IMR-90 (cell line): ENCODE results near the gene PKP4. TPM values are rescaled to one million over a fixed set of nuclear protein-coding genes. Genes with fewer than 3 reads are reported as not detected.
A peak's percentile ranks its signal among the peaks of the same experiment; 100 is the strongest.

Experiments used
- ATAC-seq: fragments of 200-7000 bp; cut with Tn5 transposase; 2 replicates; pipeline ENCODE4 v1.9.1; 2020; ENCODE audit warnings: low read depth, mild to moderate bottlenecking, moderate library complexity
- BruUV-seq: library from RNA; stranded (reverse); fragments of 400-500 nt; replicated peaks from 2 replicates; lab custom pipeline; 2021; lab: Mats Ljungman, UMichigan
- CTCF ChIA-PET: fragments of 300-600 bp; formaldehyde crosslinking; extraction: SDS; loops from one replicate; lab custom pipeline; 2021; ENCODE audit warnings: antibody characterized with exemption; lab: Yijun Ruan, JAX
- POLR2A ChIA-PET: fragments of 300-600 bp; sonication (Branson Sonifier 250); formaldehyde crosslinking; loops from one replicate; lab custom pipeline; 2022; ENCODE audit warnings: antibody characterized with exemption; ENCODE audit not compliant: unreplicated experiment; lab: Charles Lee
- DNase-seq: peaks from one replicate; pipeline ENCODE4 v3.0.0; 2013
- H2AFZ ChIP-seq: replicated peaks from 2 replicates; pipeline ENCODE3; 2013; ENCODE audit warnings: low read length, mild to moderate bottlenecking; ENCODE audit not compliant: poor library complexity
- H2AK5ac ChIP-seq: 2 replicates; pipeline ENCODE4 v1.6.1; 2013; ENCODE audit warnings: low read depth, low read length, inconsistent platforms
- H2AK9ac ChIP-seq: replicated peaks from 2 replicates; pipeline ENCODE3; 2013; ENCODE audit warnings: mild to moderate bottlenecking, low read depth, low read length, moderate library complexity; ENCODE audit not compliant: poor library complexity
- H2BK120ac ChIP-seq: 2 replicates; pipeline ENCODE4 v1.6.1; 2013; ENCODE audit warnings: low read depth, low read length, inconsistent platforms
- H2BK15ac ChIP-seq: 3 replicates; pipeline ENCODE4 v1.6.1; 2013; ENCODE audit warnings: low read depth, low read length, inconsistent platforms
- H2BK20ac ChIP-seq: 2 replicates; pipeline ENCODE4 v1.6.1; 2013; ENCODE audit warnings: low read depth, mild to moderate bottlenecking, inconsistent platforms, low read length, moderate library complexity
- H2BK5ac ChIP-seq: 2 replicates; pipeline ENCODE4 v1.6.1; 2013; ENCODE audit warnings: mild to moderate bottlenecking, low read depth, low read length, inconsistent platforms; ENCODE audit not compliant: poor library complexity, severe bottlenecking
- H3K14ac ChIP-seq: replicated peaks from 2 replicates; pipeline ENCODE4 v1.6.1; 2013; ENCODE audit warnings: low read depth, low read length, inconsistent platforms
- H3K18ac ChIP-seq: 2 replicates; pipeline ENCODE4 v1.6.1; 2013; ENCODE audit warnings: low read depth, low read length, control low read depth
- H3K23ac ChIP-seq: 2 replicates; pipeline ENCODE4 v1.6.1; 2013; ENCODE audit warnings: low read depth, low read length, inconsistent platforms
- H3K27ac ChIP-seq: 2 replicates; pipeline ENCODE4 v1.5.1; 2013; ENCODE audit warnings: mild to moderate bottlenecking, control low read depth, low read length; ENCODE audit not compliant: insufficient read depth
- H3K27me3 ChIP-seq: 2 replicates; pipeline ENCODE4 v1.6.1; 2013; ENCODE audit warnings: low read length; ENCODE audit not compliant: control insufficient read depth, insufficient read depth
- H3K36me3 ChIP-seq: 2 replicates; pipeline ENCODE4 v1.6.1; 2013; ENCODE audit warnings: low read length, mixed read lengths; ENCODE audit not compliant: control insufficient read depth, insufficient read depth
- H3K4ac ChIP-seq: 2 replicates; pipeline ENCODE4 v1.6.1; 2013; ENCODE audit warnings: low read depth, low read length, inconsistent platforms
- H3K4me1 ChIP-seq: 2 replicates; pipeline ENCODE4 v1.6.1; 2013; ENCODE audit warnings: low read length, mixed read lengths; ENCODE audit not compliant: control insufficient read depth, insufficient read depth
- H3K4me2 ChIP-seq: 2 replicates; pipeline ENCODE4 v1.6.1; 2013; ENCODE audit warnings: low read depth, mild to moderate bottlenecking, control low read depth, low read length, moderate library complexity
- H3K4me3 ChIP-seq: 2 replicates; pipeline ENCODE4 v1.5.1; 2013; ENCODE audit warnings: low read depth, mild to moderate bottlenecking, control low read depth, low read length, moderate library complexity; ENCODE audit not compliant: insufficient read depth
- H3K56ac ChIP-seq: 2 replicates; pipeline ENCODE4 v1.6.1; 2013; ENCODE audit warnings: low read length, inconsistent platforms; ENCODE audit not compliant: insufficient read depth; ENCODE audit errors: extremely low read depth
- H3K79me1 ChIP-seq, 2 experiments: 2 replicates each; pipeline ENCODE4 v1.6.1; 2013; ENCODE audit warnings: low read length in 2 of 2, inconsistent platforms in 1 of 2, low read depth in 1 of 2
- H3K9ac ChIP-seq: 2 replicates; pipeline ENCODE4 v1.6.1; 2013; ENCODE audit warnings: low read depth, low read length, control low read depth
- H3K9me1 ChIP-seq: 2 replicates; pipeline ENCODE4 v1.6.1; 2013; ENCODE audit warnings: low read length, inconsistent platforms; ENCODE audit not compliant: insufficient read depth
- H3K9me3 ChIP-seq: 2 replicates; pipeline ENCODE4 v1.6.1; 2013; ENCODE audit warnings: low read length; ENCODE audit not compliant: control insufficient read depth, insufficient read depth
- H4K20me1 ChIP-seq: 2 replicates; pipeline ENCODE4 v1.6.1; 2013; ENCODE audit warnings: low read length, inconsistent platforms; ENCODE audit not compliant: insufficient read depth
- H4K5ac ChIP-seq: 2 replicates; pipeline ENCODE4 v1.6.1; 2013; ENCODE audit warnings: mild to moderate bottlenecking, low read depth, low read length, control low read depth
- H4K8ac ChIP-seq, 2 experiments: 2 replicates each; pipeline ENCODE4 v1.6.1; 2013; ENCODE audit warnings: low read depth in 2 of 2, low read length in 2 of 2, control low read depth in 1 of 2, inconsistent platforms in 1 of 2
- H4K91ac ChIP-seq: 2 replicates; pipeline ENCODE4 v1.6.1; 2013; ENCODE audit warnings: low read depth, low read length, inconsistent platforms; ENCODE audit not compliant: insufficient read depth
- BHLHE40 ChIP-seq: fragments of 150-350 bp; IDR thresholded peaks from 2 replicates; pipeline ENCODE4 v1.6.1; 2016; ENCODE audit warnings: mild to moderate bottlenecking, low read depth, low read length
- CEBPB ChIP-seq: IDR thresholded peaks from 2 replicates; pipeline ENCODE4 v1.6.1; 2012; ENCODE audit warnings: low read depth, low read length, improper control_type of control experiment
- ELK1 ChIP-seq: fragments of 150-350 bp; IDR thresholded peaks from 2 replicates; pipeline ENCODE4 v1.6.1; 2016; ENCODE audit warnings: low read depth, mild to moderate bottlenecking, low read length, moderate library complexity, borderline replicate concordance
- FOS ChIP-seq: fragments of 150-350 bp; IDR thresholded peaks from 2 replicates; pipeline ENCODE4 v1.6.1; 2016; ENCODE audit warnings: low read depth, low read length
- MXI1 ChIP-seq: IDR thresholded peaks from 2 replicates; pipeline ENCODE4 v1.6.1; 2012; ENCODE audit warnings: low read depth, mild to moderate bottlenecking, low read length, moderate library complexity, borderline replicate concordance
- RCOR1 ChIP-seq: IDR thresholded peaks from 2 replicates; pipeline ENCODE4 v1.6.1; 2012; ENCODE audit warnings: mild to moderate bottlenecking, low read length, improper control_type of control experiment; ENCODE audit not compliant: insufficient replicate concordance
- RFX5 ChIP-seq: IDR thresholded peaks from 2 replicates; pipeline ENCODE4 v1.8.0; 2012; ENCODE audit warnings: low read depth, mild to moderate bottlenecking, low read length, moderate library complexity
- USF2 ChIP-seq: fragments of 150-350 bp; IDR thresholded peaks from 2 replicates; pipeline ENCODE4 v1.6.1; 2017; ENCODE audit warnings: mild to moderate bottlenecking, antibody characterized with exemption, low read length, low read depth
- WGBS, 2 experiments: methylation state at CpG; one replicate each; pipeline versions ENCODE4 v1.1.5 to v1.1.7; 2013; ENCODE audit warnings: missing lambda C conversion rate in 2 of 2; ENCODE audit not compliant: insufficient read length in 1 of 2; ENCODE audit errors: extremely low coverage in 2 of 2; 5-methylcytosine and 5-hydroxymethylcytosine counted together
- dilution Hi-C: fragments of 300-500 bp; cut with HindIII; formaldehyde crosslinking; loops from one replicate; pipeline ENCODE4 v1.14.3; 2018; ENCODE audit warnings: low sequenced_read_pairs; ENCODE audit not compliant: unreplicated experiment
- in situ Hi-C: fragments of 300-500 bp; cut with MboI; formaldehyde crosslinking; loops from 3 replicates; pipeline ENCODE4 v1.14.3; 2019; ENCODE audit warnings: low sequenced_read_pairs, inconsistent platforms, mixed read lengths
- intact Hi-C: fragments of 100-400 bp; cut with micrococcal nuclease; formaldehyde crosslinking; loops from 2 replicates; pipeline ENCODE4 v1.10.0; 2022
- polyA plus RNA-seq, 3 experiments: library from polyadenylated mRNA; depleted of rRNA; stranded (reverse); fragments of >200 nt; gene quantifications; 2 replicates each; pipeline ENCODE4 v1.2.3, GENCODE V29; 2012; ENCODE audit warnings: low replicate concordance in 1 of 3
- total RNA-seq: library from RNA; depleted of rRNA; stranded (reverse); fragments of >200 nt; gene quantifications from 2 replicates; pipeline ENCODE4 v1.2.3, GENCODE V29; 2012

Gene PKP4
- total and polyA plus RNA-seq, 2 of the 4 experiments (the other 2 are of a cell fraction), result 20.1 to 37.8 TPM

GRCh38 chr2:158459161-158460003, 2.6 kb downstream of the PKP4 start:
- Histone ChIP-seq H3K4ac (no peak overlapping the region), H3K9me1 (peaks cover 8% of the 10 kb centered on the region; the same call in 1 of the 2 replicates), H3K23ac (no peak overlapping the region), H2BK5ac (no peak overlapping the region), H2AK9ac (no peak overlapping the region), H3K79me1 (peaks cover 16 to 49% of the 10 kb centered on the region in 2 experiments), H4K20me1 (peaks cover 33% of the 10 kb centered on the region), H3K18ac (no peak overlapping the region), H3K27me3 (0 out of 2 replicates have a peak, but pooled peaks cover 2% of the 10 kb centered on the region), H3K36me3 (no peaks in the 10 kb centered on the region), H3K4me1 (peaks cover 2% of the 10 kb centered on the region), H3K9me3 (no peaks in the 10 kb centered on the region), H2BK20ac (no peak overlapping the region), H3K56ac (no peak overlapping the region), H2AK5ac (no peak overlapping the region), H4K8ac (no peak overlapping the region), H3K9ac (no peak overlapping the region), H2BK15ac (no peak overlapping the region), H4K5ac (no peak overlapping the region), H3K4me2 (peak overlapping the region; percentile 96), H3K14ac (no peak overlapping the region), H2AFZ (no peak overlapping the region), H2BK120ac (no peak overlapping the region), H3K4me3 (0 out of 2 replicates have a peak overlapping the region, but pooled peaks have one; percentile 6), H3K27ac (no peak overlapping the region), H4K91ac (no peak overlapping the region)
- WGBS, 2 experiments, result no CpG with 5 or more reads among the region's 9 CpGs
- dilution Hi-C loops (no loop called here), intact Hi-C loops (loop anchor here (2.0 to 10.0 kb wide), 7 partner anchors 78 to 675 kb away; no protein-coding TSS in a partner anchor), in situ Hi-C loops (loop anchor here (10.0 kb wide), 1 partner anchor 285 kb away; no protein-coding TSS in a partner anchor)
- no peak for ATAC-seq
- no peak for DNase-seq
- BruUV-seq, result TSS peak; percentile 38
- ChIA-PET POLR2A (no interaction called here), CTCF (interaction anchor here (0.7 to 2.3 kb wide), 4 partner anchors 7 to 678 kb away, joined by 3 to 6 read pairs (median 4); no protein-coding TSS in a partner anchor)
- TF ChIP-seq USF2 (no peak), RFX5 (no peak), RCOR1 (no peak), BHLHE40 (no peak), FOS (no peak), ELK1 (no peak), CEBPB (no peak), MXI1 (no peak)
